SK-N-SH (cell line): ENCODE data around the gene ATP8A2. TPM values are rescaled to one million over a fixed set of nuclear protein-coding genes. Genes with fewer than 3 reads are reported as not detected.

Experiments
- CTCF ChIA-PET: fragments of 300-600, 350-600 bp; formaldehyde crosslinking; extraction: SDS; loops from one replicate; lab custom pipeline; 2021; lab: Yijun Ruan, JAX
- POLR2A ChIA-PET: fragments of 350-600 bp; sonication (Branson Sonifier 250); formaldehyde crosslinking; extraction: SDS; loops from one replicate; lab custom pipeline; 2020; ENCODE audit warnings: antibody characterized with exemption, inconsistent platforms; lab: Yijun Ruan, JAX
- DNase-seq: peaks from one replicate; pipeline ENCODE4 v3.0.0; 2012
- H2AFZ ChIP-seq: fragments of 200-600 bp; sonication (generic); 2 replicates; pipeline ENCODE4 v1.8.1; 2016; ENCODE audit warnings: antibody characterized with exemption, mild to moderate bottlenecking, low read depth
- H3F3A ChIP-seq: fragments of 200-600 bp; sonication (generic); replicated peaks from 2 replicates; pipeline ENCODE3; 2016; ENCODE audit warnings: antibody characterized with exemption, mild to moderate bottlenecking; ENCODE audit not compliant: insufficient read depth
- H3K27ac ChIP-seq, 2 experiments: fragments of 200-500 bp in 1 of 2; fragments of 200-600 bp in 1 of 2; sonication (Bioruptor generic) in 1 of 2; sonication (generic), shearing (Covaris generic) in 1 of 2; 2 replicates each; pipeline versions ENCODE4 v1.5.1 to v1.6.1; 2014 to 2016; ENCODE audit warnings: low read depth in 2 of 2, inconsistent platforms in 1 of 2, low read length in 1 of 2, mild to moderate bottlenecking in 1 of 2, mixed read lengths in 1 of 2
- H3K27me3 ChIP-seq: fragments of 200-600 bp; sonication (generic), shearing (Covaris generic); 2 replicates; pipeline ENCODE4 v1.6.1; 2016; ENCODE audit warnings: mixed run types; ENCODE audit not compliant: insufficient read depth
- H3K36me3 ChIP-seq, 2 experiments: fragments of 200-500 bp in 1 of 2; fragments of 200-600 bp in 1 of 2; sonication (Bioruptor generic) in 1 of 2; sonication (generic) in 1 of 2; replicated peaks in 1 of 2; 2 replicates each; pipeline versions ENCODE3 to v1.5.1; 2014 to 2016; ENCODE audit warnings: low read length in 1 of 2, mild to moderate bottlenecking in 1 of 2; ENCODE audit not compliant: insufficient read depth in 2 of 2, control insufficient read depth in 1 of 2
- H3K4me1 ChIP-seq, 2 experiments: fragments of 200-500 bp in 1 of 2; fragments of 200-600 bp in 1 of 2; sonication (Bioruptor generic) in 1 of 2; sonication (generic), shearing (Covaris generic) in 1 of 2; 2 replicates each; pipeline versions ENCODE4 v1.5.1 to v1.6.1; 2014 to 2016; ENCODE audit warnings: low read depth in 1 of 2, low read length in 1 of 2, mixed run types in 1 of 2; ENCODE audit not compliant: insufficient read depth in 2 of 2, control insufficient read depth in 1 of 2
- H3K4me2 ChIP-seq: fragments of 200-600 bp; sonication (generic), shearing (Covaris generic); 2 replicates; pipeline ENCODE4 v1.6.1; 2017; ENCODE audit warnings: mixed run types
- H3K4me3 ChIP-seq, 2 experiments: fragments of 200-500 bp in 1 of 2; fragments of 200-600 bp in 1 of 2; sonication (Bioruptor generic) in 1 of 2; sonication (generic), shearing (Covaris generic) in 1 of 2; 2 replicates each; pipeline versions ENCODE4 v1.5.1 to v1.8.1; 2014 to 2016; ENCODE audit warnings: low read depth in 2 of 2, inconsistent platforms in 1 of 2, low read length in 1 of 2, mild to moderate bottlenecking in 1 of 2, mixed read lengths in 1 of 2, moderate library complexity in 1 of 2
- H3K79me2 ChIP-seq: fragments of 200-600 bp; sonication (generic); 2 replicates; pipeline ENCODE4 v1.8.1; 2017; ENCODE audit warnings: mild to moderate bottlenecking; ENCODE audit not compliant: insufficient read depth
- H3K9ac ChIP-seq: fragments of 200-600 bp; sonication (generic); 2 replicates; pipeline ENCODE4 v1.6.1; 2017; ENCODE audit warnings: mixed run types
- H3K9me2 ChIP-seq: fragments of 200-600 bp; sonication (generic); 2 replicates; pipeline ENCODE4 v1.6.1; 2017; ENCODE audit warnings: mixed run types
- H3K9me3 ChIP-seq: fragments of 200-600 bp; sonication (generic); 2 replicates; pipeline ENCODE4 v1.6.1; 2017; ENCODE audit warnings: mixed run types, mild to moderate bottlenecking, moderate library complexity
- H4K20me1 ChIP-seq: fragments of 200-600 bp; sonication (generic); 2 replicates; pipeline ENCODE4 v1.6.1; 2017; ENCODE audit warnings: mild to moderate bottlenecking, mixed run types; ENCODE audit not compliant: insufficient read depth
- ELF1 ChIP-seq: IDR thresholded peaks from 2 replicates; pipeline ENCODE4 v1.4.0; 2012
- FOXM1 ChIP-seq: IDR thresholded peaks from 2 replicates; pipeline ENCODE4 v1.4.0; 2012; ENCODE audit warnings: low read depth, mild to moderate bottlenecking
- GABPA ChIP-seq: IDR thresholded peaks from 2 replicates; pipeline ENCODE4 v1.4.0; 2012; ENCODE audit warnings: low read depth, mild to moderate bottlenecking
- GATA2 ChIP-seq: sonication (generic); formaldehyde crosslinking; IDR thresholded peaks from 2 replicates; pipeline ENCODE4 v1.5.0; 2020; ENCODE audit warnings: mild to moderate bottlenecking, missing genetic modification reagents
- MEF2A ChIP-seq: IDR thresholded peaks from 2 replicates; pipeline ENCODE4 v1.4.0; 2012; ENCODE audit warnings: low read depth, borderline replicate concordance
- MXI1 ChIP-seq: IDR thresholded peaks from 2 replicates; pipeline ENCODE4 v1.6.1; 2012; ENCODE audit warnings: mild to moderate bottlenecking, low read depth, low read length, improper control_type of control experiment
- NRF1 ChIP-seq: IDR thresholded peaks from 2 replicates; pipeline ENCODE4 v1.6.1; 2012; ENCODE audit warnings: low read depth, mild to moderate bottlenecking, low read length
- PBX3 ChIP-seq: IDR thresholded peaks from 2 replicates; pipeline ENCODE4; 2012
- RAD21 ChIP-seq: IDR thresholded peaks from 2 replicates; pipeline ENCODE4 v1.6.1; 2012; ENCODE audit warnings: mild to moderate bottlenecking, low read length
- RCOR1 ChIP-seq: fragments of 150-350 bp; IDR thresholded peaks from 2 replicates; pipeline ENCODE4 v1.6.1; 2017; ENCODE audit warnings: antibody characterized with exemption, low read length
- REST ChIP-seq: IDR thresholded peaks from 2 replicates; pipeline ENCODE4 v1.6.1; 2012; ENCODE audit warnings: mild to moderate bottlenecking, low read depth, low read length, moderate library complexity
- RFX5 ChIP-seq: IDR thresholded peaks from 2 replicates; pipeline ENCODE4 v1.6.1; 2012; ENCODE audit warnings: mild to moderate bottlenecking, improper control_type of control experiment, low read length
- SIN3A ChIP-seq: IDR thresholded peaks from 2 replicates; pipeline ENCODE4 v1.6.1; 2012; ENCODE audit warnings: low read depth, mild to moderate bottlenecking, low read length, moderate library complexity, borderline replicate concordance
- SMC3 ChIP-seq: IDR thresholded peaks from 2 replicates; pipeline ENCODE4 v1.6.1; 2012; ENCODE audit warnings: low read depth, low read length, improper control_type of control experiment
- TCF12 ChIP-seq: IDR thresholded peaks from 2 replicates; pipeline ENCODE4 v1.4.0; 2012
- USF1 ChIP-seq: IDR thresholded peaks from 2 replicates; pipeline ENCODE4 v1.4.0; 2012; ENCODE audit warnings: low read depth, borderline replicate concordance
- ZBTB33 ChIP-seq: IDR thresholded peaks from 2 replicates; pipeline ENCODE4 v1.4.0; 2012; ENCODE audit warnings: low read depth, borderline replicate concordance
- WGBS: methylation state at CpG from one replicate; pipeline ENCODE4 v1.1.6; 2017; ENCODE audit warnings: low lambda C conversion rate; 5-methylcytosine and 5-hydroxymethylcytosine counted together
- polyA plus RNA-seq, 3 experiments: library from polyadenylated mRNA; depleted of rRNA; stranded (reverse); fragments of >200 nt; gene quantifications; 2 replicates each; pipeline ENCODE4 v1.2.3, GENCODE V29; 2012

Gene ATP8A2
- polyA plus RNA-seq, 1 of the 3 experiments (the other 2 are of a cell fraction), result 0.02 TPM

- H3K27me3 ChIP-seq, result no peaks in the 10 kb centered on the region
- TF ChIP-seq SMC3, result no peak
- no peak for TF ChIP-seq RAD21
- no peak for TF ChIP-seq FOXM1
- TF ChIP-seq TCF12, result no peak
- no peak for TF ChIP-seq RCOR1
- TF ChIP-seq ZBTB33, result no peak
- TF ChIP-seq REST, result no peak
- no peak for TF ChIP-seq RFX5
- no peak for TF ChIP-seq NRF1
- TF ChIP-seq PBX3, result no peak
- no peak for TF ChIP-seq MEF2A
- TF ChIP-seq GATA2, result no peak
- no peak for TF ChIP-seq ELF1
- TF ChIP-seq GABPA, result no peak
- no peak for TF ChIP-seq USF1
- TF ChIP-seq SIN3A, result no peak
- no peak for TF ChIP-seq MXI1
- WGBS, result 14% methylated on average over 2 of the region's 2 CpGs
- no peaks in the 10 kb centered on the region for H3F3A ChIP-seq
- no peak overlapping the region for H3K4me3 ChIP-seq
- ChIA-PET CTCF (interaction anchor here (0.6 to 5.3 kb wide), 3 partner anchors 14 to 490 kb away, joined by 3 to 97 read pairs (median 6); no protein-coding TSS in a partner anchor), POLR2A (no interaction called here)
- no peaks in the 10 kb centered on the region for H3K4me1 ChIP-seq
- no peak overlapping the region for H3K27ac ChIP-seq
- no peaks in the 10 kb centered on the region for H3K79me2 ChIP-seq
- no peaks in the 10 kb centered on the region for H3K9me2 ChIP-seq
- no peak for DNase-seq
- H3K9ac ChIP-seq, result no peak overlapping the region
- no peak overlapping the region for H3K4me2 ChIP-seq
- no peak overlapping the region for H2AFZ ChIP-seq
- H3K9me3 ChIP-seq, result no peaks in the 10 kb centered on the region
- H4K20me1 ChIP-seq, result no peaks in the 10 kb centered on the region
- H3K36me3 ChIP-seq, result no peaks in the 10 kb centered on the region
These were observed 206.8 kb downstream of the ATP8A2 start for GRCh38 chr13:25578526-25578925.
